Ovary (tissue), 9 donors: Measurements from ENCODE around the gene HSD17B14. TPM values are rescaled to one million over a fixed set of nuclear protein-coding genes. Genes with fewer than 3 reads are reported as not detected.
"Not testable (repeated sequence)": the region's sequence is repeated elsewhere in the genome, so short reads cannot be mapped to it uniquely, and the experiment has no call there.

ENCODE experiments used
- DNase-seq, 5 donors: peaks; one replicate each; pipeline ENCODE4 v3.0.0-alpha.2; 2019 to 2020
- H3K27ac ChIP-seq, 2 donors: fragments of 200-600 bp; one replicate each; pipeline versions ENCODE4 v1.5.1 to v1.8.0; 2019 to 2022
- H3K27me3 ChIP-seq: fragments of 200-600 bp; one replicate; pipeline ENCODE4 v1.8.0; 2022
- H3K36me3 ChIP-seq: fragments of 200-600 bp; sonication (generic); one replicate; pipeline ENCODE4 v1.5.1; 2019
- H3K4me1 ChIP-seq: one replicate; pipeline ENCODE4 v1.8.1; 2013; ENCODE audit warnings: mild to moderate bottlenecking, moderate library complexity; ENCODE audit not compliant: insufficient read depth
- H3K4me3 ChIP-seq: fragments of 200-600 bp; sonication (generic); one replicate; pipeline ENCODE4 v1.5.1; 2017
- H3K9me3 ChIP-seq, 2 donors: fragments of 200-600 bp in 1 of 2; sonication (generic) in 1 of 2; one replicate each; pipeline versions ENCODE4 v1.5.1 to v1.8.1; 2013 to 2019; ENCODE audit warnings: mild to moderate bottlenecking in 1 of 2, moderate library complexity in 1 of 2
- EP300 ChIP-seq: sonication (generic); formaldehyde crosslinking; IDR thresholded peaks from one replicate; pipeline ENCODE4 v1.6.1; 2017; ENCODE audit warnings: antibody characterized with exemption
- POLR2A ChIP-seq: fragments of 450-650 bp; IDR thresholded peaks from one replicate; pipeline ENCODE4 v1.6.1; 2017; ENCODE audit warnings: antibody characterized with exemption, mild to moderate bottlenecking, moderate library complexity
- WGBS, 3 donors: extraction: QIAGEN DNeasy Blood & Tissue Kit in 1 of 3; methylation state at CpG; one replicate each; pipeline versions ENCODE4 v1.1.5 to v1.1.7; 2013 to 2017; 5-methylcytosine and 5-hydroxymethylcytosine counted together
- intact Hi-C, 4 donors: fragments of 100-400 bp; cut with DNase I; formaldehyde crosslinking; loops; one replicate each; pipeline versions ENCODE4 v1.11.0 to v1.15.1; 2022 to 2023
- polyA plus RNA-seq, 2 donors: library from polyadenylated mRNA; stranded (reverse); fragments of 200-250 nt in 1 of 2; fragments of 350-450 nt in 1 of 2; fragmentation: Illumina TruSeq in 1 of 2; extraction: RNeasy Lipid Tissue Mini Kit (QIAGEN cat#74804) in 1 of 2; gene quantifications; one replicate each; pipeline ENCODE4 v1.2.3, GENCODE V29; 2013 to 2014
- small RNA-seq: library from RNA; depleted of rRNA; stranded (forward); fragments of <200 nt; gene quantifications from one replicate; pipeline ENCODE3, GENCODE V24; 2016
- total RNA-seq, 7 donors: library from RNA; depleted of rRNA in 2 of 7; stranded (reverse); fragments of >200 nt in 2 of 7; fragmentation: NEBNext Ultra II Directional in 3 of 7; extraction: Animal tissue kit (Norgen Biotek cat#: 25700) in 3 of 7; gene quantifications; one replicate each; pipeline versions ENCODE4 v1.1.0 to v1.2.4, GENCODE V29; 2016 to 2023
- TF ChIP-seq, protein P1 (sequence below), 3 donors: fragments of 450-650 bp in 2 of 3; fragments of 200-600 bp in 1 of 3; IDR thresholded peaks; one replicate each; pipeline versions ENCODE4 v1.5.1 to v1.8.0; 2016 to 2022; ENCODE audit warnings: antibody characterized with exemption in 3 of 3, mild to moderate bottlenecking in 1 of 3
- donor health status: DM: no; HTN: no; CAD: no; lungs with moderate emphysema.
- donor health status: DM: no; HTN: no; CAD: no.
- donor health status: Bipolar disorder and iron deficiency.
- donor health status: DM: yes; HTN: yes; CAD: no.
- donor health status: DM: no; HTN: no; CAD: no.
- donor health status: DM: yes; HTN: yes; CAD: no.

Gene HSD17B14
- total and polyA plus RNA-seq, 9 donors = 10.6 to 82.8 (median 46.1) TPM

DNA sequence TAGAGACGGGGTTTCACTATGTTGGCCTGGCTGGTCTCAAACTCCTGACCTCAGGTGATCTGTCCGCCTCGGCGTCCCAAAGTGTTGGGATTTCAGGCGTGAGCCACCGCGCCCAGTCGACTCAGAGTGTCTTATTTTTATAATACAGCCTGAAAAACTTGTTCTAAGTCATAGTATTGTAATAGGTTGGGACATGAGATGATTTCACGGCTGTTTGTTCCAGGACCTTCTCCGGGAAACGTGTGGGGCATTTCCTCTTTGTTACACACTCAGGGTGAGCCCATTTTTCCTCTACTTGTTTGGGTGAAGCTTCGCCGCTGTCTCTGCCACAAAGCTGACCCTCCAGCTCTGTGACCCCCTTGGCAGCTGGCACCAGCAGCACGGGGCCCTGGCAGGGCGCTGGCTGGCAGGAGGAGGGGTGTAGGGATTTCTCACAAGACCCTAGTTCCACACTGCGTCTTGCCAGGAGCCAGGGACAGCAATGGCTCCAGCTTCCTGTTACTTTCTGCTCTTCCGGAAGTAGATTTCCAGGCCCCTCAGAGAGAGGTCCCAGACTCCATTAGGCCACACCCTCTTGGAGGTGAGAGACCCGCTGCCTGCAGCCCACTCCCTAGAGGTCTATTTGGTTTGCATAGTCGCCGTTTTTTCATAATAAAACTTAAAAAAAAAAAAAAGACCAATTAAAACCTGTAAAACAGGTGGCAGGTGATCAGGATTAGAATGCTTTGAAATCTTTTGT lies 65.4 kb downstream of the HSD17B14 start:
- H3K4me1 ChIP-seq = peaks cover 8% of the 10 kb centered on the region
- intact Hi-C loops = no loop called here
- TF ChIP-seq, protein P1, sequence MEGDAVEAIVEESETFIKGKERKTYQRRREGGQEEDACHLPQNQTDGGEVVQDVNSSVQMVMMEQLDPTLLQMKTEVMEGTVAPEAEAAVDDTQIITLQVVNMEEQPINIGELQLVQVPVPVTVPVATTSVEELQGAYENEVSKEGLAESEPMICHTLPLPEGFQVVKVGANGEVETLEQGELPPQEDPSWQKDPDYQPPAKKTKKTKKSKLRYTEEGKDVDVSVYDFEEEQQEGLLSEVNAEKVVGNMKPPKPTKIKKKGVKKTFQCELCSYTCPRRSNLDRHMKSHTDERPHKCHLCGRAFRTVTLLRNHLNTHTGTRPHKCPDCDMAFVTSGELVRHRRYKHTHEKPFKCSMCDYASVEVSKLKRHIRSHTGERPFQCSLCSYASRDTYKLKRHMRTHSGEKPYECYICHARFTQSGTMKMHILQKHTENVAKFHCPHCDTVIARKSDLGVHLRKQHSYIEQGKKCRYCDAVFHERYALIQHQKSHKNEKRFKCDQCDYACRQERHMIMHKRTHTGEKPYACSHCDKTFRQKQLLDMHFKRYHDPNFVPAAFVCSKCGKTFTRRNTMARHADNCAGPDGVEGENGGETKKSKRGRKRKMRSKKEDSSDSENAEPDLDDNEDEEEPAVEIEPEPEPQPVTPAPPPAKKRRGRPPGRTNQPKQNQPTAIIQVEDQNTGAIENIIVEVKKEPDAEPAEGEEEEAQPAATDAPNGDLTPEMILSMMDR (IDR thresholded peaks at IDR 0.05) = no peak
- no peak for TF ChIP-seq POLR2A
- TF ChIP-seq EP300 = no peak
- DNase-seq = no peak
- H3K27me3 ChIP-seq = no peaks in the 10 kb centered on the region
- WGBS, 3 donors = 83 to 88% (median 83%) methylated on average over 20 of the region's 20 CpGs
- H3K4me3 ChIP-seq = no peak overlapping the region
- no peak overlapping the region for H3K27ac ChIP-seq
- H3K36me3 ChIP-seq = no peaks in the 10 kb centered on the region
- H3K9me3 ChIP-seq = no peaks in the 10 kb centered on the region

DNA sequence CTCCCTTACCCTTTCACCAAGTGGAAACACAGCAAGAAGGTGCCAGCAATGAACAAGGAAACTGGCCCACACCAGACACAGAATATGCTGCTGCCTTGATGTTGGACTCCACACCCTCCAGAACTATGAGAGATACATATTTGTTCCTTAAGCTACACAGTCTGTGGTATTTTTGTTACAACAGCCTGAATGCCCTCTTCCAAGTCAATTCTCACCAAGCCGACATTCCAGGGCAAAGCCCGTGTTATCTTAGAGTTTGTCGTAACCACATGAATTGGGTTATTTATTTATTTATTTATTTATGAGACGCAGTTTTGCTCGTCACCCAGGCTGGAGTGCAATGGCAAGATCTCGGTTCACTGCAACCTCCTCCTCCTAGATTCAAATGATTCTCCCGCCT lies 66.0 kb downstream of the HSD17B14 start:
- Histone ChIP-seq H3K27ac (no peak overlapping the region), H3K4me3 (no peak overlapping the region), H3K9me3 (no peaks in the 10 kb centered on the region), H3K36me3 (no peaks in the 10 kb centered on the region), H3K4me1 (peaks cover 8% of the 10 kb centered on the region), H3K27me3 (no peaks in the 10 kb centered on the region)
- TF ChIP-seq, protein P1 (IDR thresholded peaks at IDR 0.05) = no peak
- TF ChIP-seq EP300 = no peak
- TF ChIP-seq POLR2A = no peak
- 72 to 90% (median 83%) methylated on average over 7 of the region's 7 CpGs for WGBS, 3 donors
- DNase-seq = no peak
- intact Hi-C loops = no loop called here

DNA sequence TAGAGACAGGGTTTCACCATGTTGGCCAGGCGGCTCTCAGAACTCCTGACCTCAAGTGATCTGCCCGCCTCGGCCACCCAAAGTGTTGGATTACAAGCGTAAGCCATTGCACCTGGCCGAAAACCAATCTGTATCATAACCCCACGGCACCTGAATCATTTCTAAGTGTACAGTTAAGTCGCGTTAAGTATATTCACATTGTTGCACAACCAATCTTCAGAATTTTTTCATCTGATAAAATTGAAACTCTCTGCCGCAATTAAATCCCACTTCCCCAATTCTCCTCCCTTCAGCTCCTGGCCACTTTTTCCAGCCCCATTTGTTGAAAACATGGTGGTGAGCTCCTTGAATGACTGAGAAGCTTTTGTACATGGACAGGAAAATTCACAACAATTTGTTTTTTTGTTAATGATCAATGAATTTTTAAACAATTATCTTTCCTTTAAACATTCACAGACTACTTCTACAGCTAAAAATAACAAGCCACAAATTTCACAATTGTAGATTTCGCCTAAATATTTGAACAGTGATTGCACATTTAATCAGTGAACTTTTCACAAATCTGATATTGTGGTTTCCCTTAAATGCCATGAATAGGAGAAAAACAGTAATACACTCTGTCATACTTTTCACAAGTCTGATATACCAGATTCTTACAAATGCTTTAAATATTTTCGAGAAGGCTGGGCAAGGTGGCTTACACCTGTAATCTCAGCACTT lies 67.1 kb downstream of the HSD17B14 start:
- Histone ChIP-seq H3K27me3 (no peaks in the 10 kb centered on the region), H3K4me1 (peaks cover 8% of the 10 kb centered on the region), H3K4me3 (no peak overlapping the region), H3K27ac (no peak overlapping the region), H3K9me3 (no peaks in the 10 kb centered on the region), H3K36me3 (no peaks in the 10 kb centered on the region)
- WGBS, 3 donors = 80 to 89% (median 86%) methylated on average over 11 of the region's 11 CpGs
- intact Hi-C loops = no loop called here
- no peak for DNase-seq
- TF ChIP-seq POLR2A (no peak), EP300 (no peak)
- TF ChIP-seq, protein P1 (IDR thresholded peaks at IDR 0.05) = no peak

DNA sequence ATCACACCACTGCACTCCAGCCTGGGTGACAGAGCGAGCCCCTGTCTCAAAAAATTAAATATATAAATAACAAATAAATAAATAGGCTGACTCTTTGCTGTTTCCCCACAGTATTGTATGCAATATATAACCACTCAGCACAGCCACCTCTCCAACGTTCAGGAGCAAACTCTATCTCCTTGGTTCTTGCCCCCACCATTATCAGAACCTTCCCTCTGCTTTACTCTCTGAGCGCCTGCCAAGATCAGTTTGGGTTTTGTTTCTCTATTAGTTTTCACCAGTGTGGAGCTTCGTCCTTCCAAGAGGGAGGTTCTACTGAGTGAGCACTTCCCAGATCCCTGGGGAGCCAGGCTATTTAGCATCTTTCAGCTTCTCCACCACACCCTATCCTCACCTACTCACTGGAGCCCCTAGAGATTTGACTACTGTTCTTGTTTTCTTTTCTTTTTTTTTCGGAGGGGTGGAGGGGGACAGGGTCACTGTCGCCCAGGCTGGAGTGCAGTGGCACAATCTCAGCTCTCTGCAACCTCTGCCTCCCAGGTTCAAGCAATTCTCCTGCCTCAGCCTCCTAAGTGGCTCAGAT lies 68.0 kb downstream of the HSD17B14 start:
- H3K36me3 ChIP-seq, H3K27ac ChIP-seq, H3K4me3 ChIP-seq, H3K27me3 ChIP-seq, H3K4me1 ChIP-seq, DNase-seq, intact Hi-C loops, H3K9me3 ChIP-seq: not testable (repeated sequence)
- 33 to 36% (median 34%) methylated on average over 6 of the region's 6 CpGs for WGBS, 3 donors

DNA sequence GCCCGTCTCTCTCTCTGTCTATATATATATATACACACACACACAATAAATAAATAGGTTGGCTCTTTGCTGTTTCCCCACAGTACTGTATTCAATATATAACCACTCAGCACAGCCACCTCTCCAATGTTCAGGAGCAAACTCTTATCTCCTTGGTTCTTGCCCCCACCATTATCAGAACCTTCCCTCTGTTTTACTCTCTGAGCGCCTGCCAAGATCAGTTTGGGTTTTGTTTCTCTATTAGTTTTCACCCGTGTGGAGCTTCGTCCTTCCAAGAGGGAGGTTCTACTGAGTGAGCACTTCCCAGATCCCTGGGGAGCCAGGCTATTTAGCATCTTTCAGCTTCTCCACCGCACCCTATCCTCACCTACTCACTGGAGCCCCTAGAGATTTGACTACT lies 70.5 kb downstream of the HSD17B14 start:
- DNase-seq, H3K36me3 ChIP-seq, H3K27me3 ChIP-seq, H3K9me3 ChIP-seq, H3K4me1 ChIP-seq, H3K4me3 ChIP-seq, H3K27ac ChIP-seq, intact Hi-C loops: not testable (repeated sequence)
- 21 to 26% (median 21%) methylated on average over 5 of the region's 5 CpGs for WGBS, 3 donors

Small RNA genes lying within 50 kb of the gene (small RNA-seq; reads per million reads assigned to genes)
- gene RNU6-317P = not detected

Other genes with a start within 250 kb of the HSD17B14 start
Only the 30 nearest of the 33 such genes appear.
- 1 to 10 TPM in 5 of 7 donors, not detected in 2; 1.1 to 6.9 (median 1.5) TPM for gene FAM83E, start 221.4 kb downstream of the HSD17B14 start, total RNA-seq
- under 1 TPM in 1 of 2 donors, not detected in 1; 0.16 TPM for gene FAM83E, start 221.4 kb downstream of the HSD17B14 start, polyA plus RNA-seq
- 1,000 to 10,000 TPM; 2,699 to 8,435 (median 3,584) TPM for gene RPL18, start 217.3 kb downstream of the HSD17B14 start, total RNA-seq
- 1,000 to 10,000 TPM; 1,780 to 6,110 TPM for gene RPL18, start 217.3 kb downstream of the HSD17B14 start, polyA plus RNA-seq
- gene SPHK2, start 217.0 kb downstream of the HSD17B14 start, total RNA-seq = 10 to 100 TPM; 12.3 to 37.2 (median 27.0) TPM
- gene SPHK2, start 217.0 kb downstream of the HSD17B14 start, polyA plus RNA-seq = 10 to 100 TPM in 1 of 2 donors, 1 to 10 TPM in 1; 2.9 to 24.5 TPM
- gene DBP, start 199.1 kb downstream of the HSD17B14 start, total RNA-seq = 10 to 100 TPM; 19.7 to 69.8 (median 34.6) TPM
- 10 to 100 TPM; 19.8 to 29.0 TPM for gene DBP, start 199.1 kb downstream of the HSD17B14 start, polyA plus RNA-seq
- gene CA11, start 190.3 kb downstream of the HSD17B14 start, total RNA-seq = 10 to 100 TPM; 14.9 to 52.5 (median 40.8) TPM
- 10 to 100 TPM; 43.1 to 53.1 TPM for gene CA11, start 190.3 kb downstream of the HSD17B14 start, polyA plus RNA-seq
- 1 to 10 TPM in 6 of 7 donors, under 1 TPM in 1; 0.23 to 3.8 (median 2.2) TPM for gene NTN5, start 163.5 kb downstream of the HSD17B14 start, total RNA-seq
- gene NTN5, start 163.5 kb downstream of the HSD17B14 start, polyA plus RNA-seq = 1 to 10 TPM in 1 of 2 donors, under 1 TPM in 1; 0.55 to 1.4 TPM
- 1 to 10 TPM in 5 of 7 donors, not detected in 2; 1.0 to 2.5 (median 2.4) TPM for gene FUT2, start 140.5 kb downstream of the HSD17B14 start, total RNA-seq
- gene FUT2, start 140.5 kb downstream of the HSD17B14 start, polyA plus RNA-seq = under 1 TPM; 0.10 to 0.23 TPM
- 10 to 100 TPM in 5 of 7 donors, 1 to 10 TPM in 2; 1.3 to 17.1 (median 11.2) TPM for gene MAMSTR, start 116.8 kb downstream of the HSD17B14 start, total RNA-seq
- 1 to 10 TPM; 3.7 to 5.7 TPM for gene MAMSTR, start 116.8 kb downstream of the HSD17B14 start, polyA plus RNA-seq
- 10 to 100 TPM in 5 of 7 donors, 1 to 10 TPM in 2; 4.9 to 25.9 (median 14.2) TPM for gene RASIP1, start 95.9 kb downstream of the HSD17B14 start, total RNA-seq
- gene RASIP1, start 95.9 kb downstream of the HSD17B14 start, polyA plus RNA-seq = 10 to 100 TPM in 1 of 2 donors, 1 to 10 TPM in 1; 4.1 to 18.4 TPM
- gene IZUMO1, start 89.6 kb downstream of the HSD17B14 start, total RNA-seq = under 1 TPM in 2 of 7 donors, not detected in 5; 0.11 to 0.67 TPM
- under 1 TPM; 0.08 to 0.13 TPM for gene IZUMO1, start 89.6 kb downstream of the HSD17B14 start, polyA plus RNA-seq
- gene FUT1, start 83.8 kb downstream of the HSD17B14 start, total RNA-seq = 1 to 10 TPM in 3 of 7 donors, under 1 TPM in 4; 0.48 to 4.0 (median 0.87) TPM
- gene FUT1, start 83.8 kb downstream of the HSD17B14 start, polyA plus RNA-seq = 1 to 10 TPM; 1.3 to 1.4 TPM
- not detected for gene FGF21, start 81.0 kb downstream of the HSD17B14 start, total RNA-seq
- gene FGF21, start 81.0 kb downstream of the HSD17B14 start, polyA plus RNA-seq = not detected
- 10 to 100 TPM; 29.1 to 73.6 (median 55.5) TPM for gene BCAT2, start 25.5 kb downstream of the HSD17B14 start, total RNA-seq
- gene BCAT2, start 25.5 kb downstream of the HSD17B14 start, polyA plus RNA-seq = 10 to 100 TPM in 1 of 2 donors, 1 to 10 TPM in 1; 7.8 to 70.5 TPM
- 10 to 100 TPM; 18.3 to 96.5 (median 52.7) TPM for gene PLEKHA4, start 32.1 kb upstream of the HSD17B14 start, total RNA-seq
- gene PLEKHA4, start 32.1 kb upstream of the HSD17B14 start, polyA plus RNA-seq = 10 to 100 TPM; 18.8 to 50.9 TPM
- 100 to 1,000 TPM in 1 of 7 donors, 10 to 100 TPM in 6; 22.8 to 156 (median 40.1) TPM for gene PPP1R15A, start 35.9 kb upstream of the HSD17B14 start, total RNA-seq
- 10 to 100 TPM; 63.2 to 66.2 TPM for gene PPP1R15A, start 35.9 kb upstream of the HSD17B14 start, polyA plus RNA-seq
- 1 to 10 TPM in 5 of 7 donors, not detected in 2; 1.8 to 3.3 (median 2.5) TPM for gene TULP2, start 62.3 kb upstream of the HSD17B14 start, total RNA-seq
- under 1 TPM; 0.35 to 0.40 TPM for gene TULP2, start 62.3 kb upstream of the HSD17B14 start, polyA plus RNA-seq
- 100 to 1,000 TPM; 128 to 249 (median 189) TPM for gene NUCB1, start 63.8 kb upstream of the HSD17B14 start, total RNA-seq
- 100 to 1,000 TPM; 141 to 230 TPM for gene NUCB1, start 63.8 kb upstream of the HSD17B14 start, polyA plus RNA-seq
- gene DHDH, start 97.2 kb upstream of the HSD17B14 start, total RNA-seq = under 1 TPM in 4 of 7 donors, not detected in 3; 0.28 to 0.78 (median 0.68) TPM
- under 1 TPM in 1 of 2 donors, not detected in 1; 0.52 TPM for gene DHDH, start 97.2 kb upstream of the HSD17B14 start, polyA plus RNA-seq
- gene BAX, start 118.4 kb upstream of the HSD17B14 start, total RNA-seq = 10 to 100 TPM; 10.6 to 57.7 (median 45.9) TPM
- 10 to 100 TPM; 14.6 to 48.1 TPM for gene BAX, start 118.4 kb upstream of the HSD17B14 start, polyA plus RNA-seq
- 1,000 to 10,000 TPM; 1,608 to 2,908 (median 2,022) TPM for gene FTL, start 128.8 kb upstream of the HSD17B14 start, total RNA-seq
- 1,000 to 10,000 TPM; 2,697 to 3,617 TPM for gene FTL, start 128.8 kb upstream of the HSD17B14 start, polyA plus RNA-seq
- gene GYS1, start 156.8 kb upstream of the HSD17B14 start, total RNA-seq = 10 to 100 TPM; 16.3 to 33.6 (median 29.0) TPM
- 10 to 100 TPM; 17.0 to 32.5 TPM for gene GYS1, start 156.8 kb upstream of the HSD17B14 start, polyA plus RNA-seq
- gene RUVBL2, start 157.4 kb upstream of the HSD17B14 start, total RNA-seq = 100 to 1,000 TPM in 1 of 7 donors, 10 to 100 TPM in 6; 44.8 to 101 (median 56.6) TPM
- gene RUVBL2, start 157.4 kb upstream of the HSD17B14 start, polyA plus RNA-seq = 10 to 100 TPM; 11.4 to 53.1 TPM
- not detected for gene LHB, start 180.6 kb upstream of the HSD17B14 start, total RNA-seq
- gene LHB, start 180.6 kb upstream of the HSD17B14 start, polyA plus RNA-seq = not detected
- not detected for gene CGB3, start 187.8 kb upstream of the HSD17B14 start, total RNA-seq
- gene CGB3, start 187.8 kb upstream of the HSD17B14 start, polyA plus RNA-seq = not detected
- not detected for gene CGB2, start 195.4 kb upstream of the HSD17B14 start, total RNA-seq
- gene CGB2, start 195.4 kb upstream of the HSD17B14 start, polyA plus RNA-seq = not detected
- gene CGB1, start 200.4 kb upstream of the HSD17B14 start, total RNA-seq = not detected
- not detected for gene CGB1, start 200.4 kb upstream of the HSD17B14 start, polyA plus RNA-seq
- not detected for gene CGB5, start 207.4 kb upstream of the HSD17B14 start, total RNA-seq
- not detected for gene CGB5, start 207.4 kb upstream of the HSD17B14 start, polyA plus RNA-seq
- gene CGB8, start 212.6 kb upstream of the HSD17B14 start, total RNA-seq = under 1 TPM in 1 of 7 donors, not detected in 6; 0.46 TPM
- not detected for gene CGB8, start 212.6 kb upstream of the HSD17B14 start, polyA plus RNA-seq
- not detected for gene CGB7, start 221.3 kb upstream of the HSD17B14 start, total RNA-seq
- gene CGB7, start 221.3 kb upstream of the HSD17B14 start, polyA plus RNA-seq = under 1 TPM in 1 of 2 donors, not detected in 1; 0.15 TPM
- under 1 TPM in 3 of 7 donors, not detected in 4; 0.23 to 0.46 (median 0.27) TPM for gene NTF4, start 228.3 kb upstream of the HSD17B14 start, total RNA-seq
- under 1 TPM in 1 of 2 donors, not detected in 1; 0.13 TPM for gene NTF4, start 228.3 kb upstream of the HSD17B14 start, polyA plus RNA-seq